ENCODE measurements around the gene HOXC6.

- TF ChIP-seq POLR2A (IDR thresholded peaks at IDR 0.05; ENCODE audit: low read depth, low read length) (no peak), POLR2AphosphoS5 (IDR thresholded peaks at IDR 0.05; ENCODE audit: low read depth, low read length) (no peak), TAF1 (IDR thresholded peaks at IDR 0.05; ENCODE audit: low read depth, low read length) (no peak), SPI1 (IDR thresholded peaks at IDR 0.05; ENCODE audit: low read depth, low read length) (no peak), PAX5 (IDR thresholded peaks at IDR 0.05; ENCODE audit: insufficient read depth, low read length, severe bottlenecking) (no peak)
Measured at GRCh38 chr12:53981634-53982565, 46.3 kb upstream of the HOXC6 start.

Data from GM12891 (cell line).